ENCODE data around the gene SPON2. TPM values are rescaled to one million over a fixed set of nuclear protein-coding genes. Genes with fewer than 3 reads are reported as not detected.

Gene SPON2
- total RNA-seq, 1 donor from 2014 or later, result 18.1 TPM

DNA sequence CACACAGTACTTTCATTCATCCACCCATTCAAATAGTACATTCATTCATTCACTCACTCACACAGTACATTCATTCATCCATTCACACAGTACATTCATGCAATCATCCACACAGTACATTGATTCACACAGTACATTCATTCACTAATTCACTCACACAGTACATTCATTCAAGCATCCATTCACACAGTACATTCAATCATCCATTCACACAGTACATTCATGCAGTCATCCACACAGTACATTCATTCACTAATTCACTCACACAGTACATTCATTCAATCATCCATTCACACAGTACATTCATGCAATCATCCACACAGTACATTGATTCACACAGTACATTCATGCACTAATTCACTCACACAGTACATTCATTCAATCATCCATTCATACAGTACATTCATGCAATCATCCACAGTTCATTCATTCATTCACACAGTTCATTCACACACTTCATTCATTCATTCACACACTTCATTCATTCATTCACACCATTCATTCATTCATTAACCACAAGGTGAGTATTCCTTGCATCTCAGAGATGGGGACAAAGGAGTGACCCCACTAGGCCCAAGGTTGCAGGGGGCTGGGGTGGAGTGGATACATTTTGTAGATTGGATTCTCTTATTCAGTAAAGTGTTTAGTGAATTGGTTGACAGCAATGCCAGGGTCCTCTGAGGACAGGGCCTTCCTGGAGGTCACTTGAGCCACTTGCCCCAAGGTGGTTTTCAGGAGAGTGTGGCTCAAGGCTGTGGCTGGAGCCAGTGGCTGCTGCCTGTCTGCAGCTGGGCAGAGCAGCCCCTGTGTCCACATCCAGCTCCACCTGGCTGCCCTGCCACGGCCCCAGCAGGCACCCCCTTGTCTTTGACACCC is 4.3 kb upstream of the SPON2 start:
- no peak overlapping the region for H3K4me3 ChIP-seq (ENCODE audit: low read depth, low read length)
- TF ChIP-seq, protein P1, sequence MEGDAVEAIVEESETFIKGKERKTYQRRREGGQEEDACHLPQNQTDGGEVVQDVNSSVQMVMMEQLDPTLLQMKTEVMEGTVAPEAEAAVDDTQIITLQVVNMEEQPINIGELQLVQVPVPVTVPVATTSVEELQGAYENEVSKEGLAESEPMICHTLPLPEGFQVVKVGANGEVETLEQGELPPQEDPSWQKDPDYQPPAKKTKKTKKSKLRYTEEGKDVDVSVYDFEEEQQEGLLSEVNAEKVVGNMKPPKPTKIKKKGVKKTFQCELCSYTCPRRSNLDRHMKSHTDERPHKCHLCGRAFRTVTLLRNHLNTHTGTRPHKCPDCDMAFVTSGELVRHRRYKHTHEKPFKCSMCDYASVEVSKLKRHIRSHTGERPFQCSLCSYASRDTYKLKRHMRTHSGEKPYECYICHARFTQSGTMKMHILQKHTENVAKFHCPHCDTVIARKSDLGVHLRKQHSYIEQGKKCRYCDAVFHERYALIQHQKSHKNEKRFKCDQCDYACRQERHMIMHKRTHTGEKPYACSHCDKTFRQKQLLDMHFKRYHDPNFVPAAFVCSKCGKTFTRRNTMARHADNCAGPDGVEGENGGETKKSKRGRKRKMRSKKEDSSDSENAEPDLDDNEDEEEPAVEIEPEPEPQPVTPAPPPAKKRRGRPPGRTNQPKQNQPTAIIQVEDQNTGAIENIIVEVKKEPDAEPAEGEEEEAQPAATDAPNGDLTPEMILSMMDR (conservative IDR thresholded peaks at IDR 0.05; ENCODE audit: low read depth, low read length), result no peak
- no peak for DNase-seq (ENCODE audit: low read depth)

DNA sequence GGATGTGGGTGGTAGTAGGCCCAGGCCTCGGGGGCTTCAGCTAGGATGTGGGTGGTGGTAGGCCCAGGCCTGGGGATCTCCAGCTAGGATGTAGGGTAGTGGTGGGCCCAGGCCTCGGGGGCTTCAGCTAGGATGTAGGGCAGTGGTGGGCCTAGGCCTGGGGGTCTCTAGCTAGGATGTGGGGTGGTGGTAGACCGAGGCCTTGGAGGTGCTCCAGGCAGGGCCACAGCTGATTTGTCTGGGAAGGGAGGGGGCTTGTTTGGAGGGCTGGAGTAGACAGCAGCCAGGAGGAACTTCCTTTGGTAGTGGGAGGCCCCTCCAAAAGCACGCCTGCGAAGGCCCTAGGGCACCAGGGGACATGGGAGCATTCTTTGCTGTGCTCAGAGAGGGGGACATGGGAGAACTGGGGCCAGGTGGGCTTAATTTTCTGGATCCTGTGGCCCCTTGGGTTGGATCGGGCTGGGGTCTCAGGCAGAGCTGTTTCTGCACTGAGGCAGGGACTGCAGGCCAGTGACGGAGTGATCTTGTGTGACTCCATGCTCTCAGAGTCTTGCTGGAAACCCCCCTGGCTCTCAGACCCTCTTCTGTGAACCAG is 3.3 kb upstream of the SPON2 start:
- H3K4me3 ChIP-seq (ENCODE audit: low read depth, low read length), result no peak overlapping the region
- DNase-seq (ENCODE audit: low read depth), result no peak
- TF ChIP-seq, protein P1 (conservative IDR thresholded peaks at IDR 0.05; ENCODE audit: low read depth, low read length), result no peak

- TF ChIP-seq, protein P1 (conservative IDR thresholded peaks at IDR 0.05; ENCODE audit: low read depth, low read length), result no peak
- DNase-seq (ENCODE audit: low read depth), result no peak
- no peak overlapping the region for H3K4me3 ChIP-seq (ENCODE audit: low read depth, low read length)
These were observed 2.7 kb upstream of the SPON2 start for GRCh38 chr4:1174941-1175634.

DNA sequence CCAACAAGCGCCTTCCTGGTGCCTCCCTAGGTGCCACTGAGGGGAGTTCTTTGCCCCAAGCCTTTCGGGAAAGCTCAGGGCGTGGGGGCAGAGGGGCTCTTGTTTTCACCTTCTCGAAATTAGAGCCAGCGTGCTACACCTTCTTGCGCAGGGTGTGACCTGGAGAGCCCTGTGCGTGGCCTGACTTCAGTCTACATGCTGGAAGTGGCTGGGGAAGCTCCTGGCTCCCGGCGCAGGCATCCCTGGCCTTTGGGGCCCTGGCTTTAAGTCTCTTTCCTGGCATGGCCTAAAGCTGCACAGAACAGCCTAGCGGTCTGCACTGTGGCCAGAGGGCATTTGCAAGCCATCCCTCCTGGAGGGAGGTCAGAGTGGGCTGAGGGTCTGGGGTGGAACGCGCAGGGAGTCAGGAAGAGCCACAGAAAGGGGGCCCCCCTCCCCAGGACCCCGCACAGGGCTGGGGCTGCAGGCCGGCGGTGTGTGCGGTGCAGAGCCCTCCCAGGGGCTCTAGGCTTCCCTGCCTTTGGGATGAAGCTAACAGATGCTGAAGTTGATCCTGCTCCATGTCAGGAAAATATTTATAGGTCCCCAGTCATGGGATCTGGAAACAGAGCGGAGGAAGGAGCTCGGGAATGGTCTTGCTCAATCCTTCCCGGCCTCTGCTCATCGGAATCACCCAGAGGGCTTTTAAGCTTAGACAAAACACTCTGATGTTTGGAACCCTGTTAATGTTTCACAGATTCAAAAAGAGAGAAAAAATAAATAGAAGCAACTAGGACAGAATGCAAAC is 781 bp upstream of the SPON2 start:
- DNase-seq (ENCODE audit: low read depth), result peak; percentile 78
- H3K4me3 ChIP-seq (ENCODE audit: low read depth, low read length), result peak overlapping the region; percentile 76
- TF ChIP-seq, protein P1 (conservative IDR thresholded peaks at IDR 0.05; ENCODE audit: low read depth, low read length), result no peak

DNA sequence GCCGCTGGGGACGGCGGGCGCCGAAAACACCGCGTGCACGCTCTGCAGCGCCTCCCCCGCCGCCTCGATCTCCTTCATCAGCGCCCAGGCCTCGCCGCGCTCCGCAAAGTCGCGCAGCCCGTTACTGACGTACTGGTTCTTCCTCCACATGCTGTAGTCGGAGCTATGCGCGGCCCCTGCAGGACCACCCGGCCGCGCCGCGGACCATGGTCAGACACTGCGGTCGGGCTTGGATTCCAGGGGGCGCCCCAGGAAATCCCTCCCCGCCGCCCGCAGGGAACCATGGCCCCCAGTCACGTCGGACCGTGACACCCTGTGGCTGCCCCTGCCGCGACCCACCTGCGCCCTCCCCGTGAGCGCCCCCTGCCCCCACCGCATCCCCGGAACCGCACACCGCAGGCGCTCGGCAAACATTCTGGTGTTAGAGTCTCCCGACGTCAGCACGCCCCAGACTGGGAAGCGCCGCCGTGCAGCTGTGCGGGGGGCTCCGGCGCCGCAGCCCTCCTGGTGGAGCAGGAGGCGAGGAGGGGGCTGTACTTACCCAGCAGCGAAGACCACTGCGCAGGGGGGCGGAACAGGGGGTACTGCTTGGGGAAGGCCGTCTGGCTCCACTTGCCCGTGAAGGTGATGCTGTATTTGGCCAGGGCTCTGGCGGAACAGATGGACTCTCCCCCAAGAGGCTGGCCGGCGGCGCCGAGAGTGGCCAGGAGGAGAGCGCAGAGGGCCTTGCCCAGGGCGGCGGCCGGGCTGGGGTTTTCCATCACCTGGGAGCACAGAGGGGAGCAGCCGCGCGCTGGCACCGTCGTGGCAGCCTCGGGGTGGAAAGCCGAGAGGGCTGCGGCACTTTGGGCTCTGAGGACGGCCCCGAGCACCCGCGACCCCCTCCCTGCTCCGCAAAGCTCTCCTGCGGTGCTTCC is 814 bp downstream of the SPON2 start:
- no peak for DNase-seq (ENCODE audit: low read depth)
- peak overlapping the region; percentile 76 for H3K4me3 ChIP-seq (ENCODE audit: low read depth, low read length)
- TF ChIP-seq, protein P1 (conservative IDR thresholded peaks at IDR 0.05; ENCODE audit: low read depth, low read length), result peak; percentile 3

GRCh38 chr4:1170976-1171310 is 1.4 kb downstream of the SPON2 start:
- no peak for DNase-seq (ENCODE audit: low read depth)
- H3K4me3 ChIP-seq (ENCODE audit: low read depth, low read length), result peak overlapping the region; percentile 76
- TF ChIP-seq, protein P1 (conservative IDR thresholded peaks at IDR 0.05; ENCODE audit: low read depth, low read length), result no peak
